Glutamatergic neuron (in vitro differentiated cells): ENCODE data around the gene AMPD3. TPM values are rescaled to one million over a fixed set of nuclear protein-coding genes. Genes with fewer than 3 reads are reported as not detected.

Experiments used
- DNase-seq: peaks from one replicate; pipeline ENCODE4 v3.0.0; 2022
- H3K27ac Mint-ChIP-seq: one replicate; pipeline ENCODE4 v1.8.0; 2020; ENCODE audit warnings: mild to moderate bottlenecking, mixed read lengths, inconsistent platforms; ENCODE audit not compliant: unreplicated experiment
- H3K27me3 Mint-ChIP-seq: one replicate; pipeline ENCODE4 v1.8.0; 2020; ENCODE audit warnings: mild to moderate bottlenecking, moderate library complexity, mixed read lengths, inconsistent platforms; ENCODE audit not compliant: unreplicated experiment
- H3K36me3 Mint-ChIP-seq: one replicate; pipeline ENCODE4 v1.8.0; 2020; ENCODE audit warnings: mild to moderate bottlenecking, mixed read lengths, inconsistent platforms; ENCODE audit not compliant: unreplicated experiment
- H3K4me1 Mint-ChIP-seq: one replicate; pipeline ENCODE4 v1.8.0; 2020; ENCODE audit warnings: mild to moderate bottlenecking, low read depth, mixed read lengths, inconsistent platforms; ENCODE audit not compliant: unreplicated experiment
- H3K4me3 Mint-ChIP-seq: one replicate; pipeline ENCODE4 v1.8.0; 2020; ENCODE audit warnings: mild to moderate bottlenecking, mixed read lengths, inconsistent platforms; ENCODE audit not compliant: unreplicated experiment
- H3K9me3 Mint-ChIP-seq: one replicate; pipeline ENCODE4 v1.8.0; 2020; ENCODE audit warnings: mild to moderate bottlenecking, moderate library complexity, mixed read lengths, inconsistent platforms; ENCODE audit not compliant: unreplicated experiment
- CTCF ChIP-seq: fragments of 200-600 bp; sonication (generic); IDR thresholded peaks from one replicate; pipeline ENCODE4 v1.5.0; 2021; ENCODE audit not compliant: partially characterized antibody, unreplicated experiment
- total RNA-seq: library from RNA; stranded (reverse); fragmentation: NEBNext Ultra II Directional; extraction: Animal tissue kit (Norgen Biotek cat#: 25700); gene quantifications from one replicate; pipeline ENCODE4 v1.2.1, GENCODE V29; 2021; ENCODE audit not compliant: unreplicated experiment

Gene AMPD3
- total RNA-seq, 1 donor from 2014 or later: 0.44 TPM

- peaks cover 4% of the 10 kb centered on the region for H3K27me3 Mint-ChIP-seq
- peaks cover 12% of the 10 kb centered on the region for H3K36me3 Mint-ChIP-seq
- DNase-seq: no peak
- no peaks in the 10 kb centered on the region for H3K9me3 Mint-ChIP-seq
- no peak overlapping the region for H3K4me3 Mint-ChIP-seq
- no peaks in the 10 kb centered on the region for H3K4me1 Mint-ChIP-seq
- no peak for TF ChIP-seq CTCF
- H3K27ac Mint-ChIP-seq: no peak overlapping the region
Observed at GRCh38 chr11:10494636-10495463, 39.8 kb downstream of the AMPD3 start.

- no peak for TF ChIP-seq CTCF
- Mint-ChIP-seq H3K36me3 (peaks cover 12% of the 10 kb centered on the region), H3K27me3 (peaks cover 4% of the 10 kb centered on the region), H3K27ac (no peak overlapping the region), H3K4me1 (no peaks in the 10 kb centered on the region), H3K9me3 (no peaks in the 10 kb centered on the region), H3K4me3 (no peak overlapping the region)
- DNase-seq: no peak
Observed at GRCh38 chr11:10495464-10495786, 40.4 kb downstream of the AMPD3 start.

GRCh38 chr11:10496296-10496936 lies 41.4 kb downstream of the AMPD3 start:
- peaks cover 4% of the 10 kb centered on the region for H3K27me3 Mint-ChIP-seq
- peaks cover 12% of the 10 kb centered on the region for H3K36me3 Mint-ChIP-seq
- no peak for TF ChIP-seq CTCF
- no peak overlapping the region for H3K27ac Mint-ChIP-seq
- H3K9me3 Mint-ChIP-seq: no peaks in the 10 kb centered on the region
- H3K4me3 Mint-ChIP-seq: no peak overlapping the region
- DNase-seq: no peak
- H3K4me1 Mint-ChIP-seq: no peaks in the 10 kb centered on the region

GRCh38 chr11:10497371-10498021 lies 42.4 kb downstream of the AMPD3 start:
- Mint-ChIP-seq H3K4me3 (no peak overlapping the region), H3K27ac (no peak overlapping the region), H3K27me3 (peaks cover 2% of the 10 kb centered on the region), H3K4me1 (no peaks in the 10 kb centered on the region), H3K9me3 (no peaks in the 10 kb centered on the region), H3K36me3 (peaks cover 11% of the 10 kb centered on the region)
- DNase-seq: no peak
- TF ChIP-seq CTCF: no peak

- TF ChIP-seq CTCF: no peak
- peaks cover 6% of the 10 kb centered on the region for H3K36me3 Mint-ChIP-seq
- H3K9me3 Mint-ChIP-seq: no peaks in the 10 kb centered on the region
- no peaks in the 10 kb centered on the region for H3K4me1 Mint-ChIP-seq
- no peak for DNase-seq
- peaks cover 2% of the 10 kb centered on the region for H3K27me3 Mint-ChIP-seq
- no peak overlapping the region for H3K4me3 Mint-ChIP-seq
- H3K27ac Mint-ChIP-seq: no peak overlapping the region
Observed at GRCh38 chr11:10498022-10498400, 42.9 kb downstream of the AMPD3 start.
